NK-92 (cell line): ENCODE results near the gene RARS2.
"Not testable (repeated sequence)": the region's sequence is repeated elsewhere in the genome, so short reads cannot be mapped to it uniquely, and the experiment has no call there.

ENCODE experiments used
- DNase-seq: peaks from one replicate; lab custom pipeline; 2025; ENCODE audit not compliant: unreplicated experiment; lab: John Stamatoyannopoulos, UW

RARS2 gene

DNA sequence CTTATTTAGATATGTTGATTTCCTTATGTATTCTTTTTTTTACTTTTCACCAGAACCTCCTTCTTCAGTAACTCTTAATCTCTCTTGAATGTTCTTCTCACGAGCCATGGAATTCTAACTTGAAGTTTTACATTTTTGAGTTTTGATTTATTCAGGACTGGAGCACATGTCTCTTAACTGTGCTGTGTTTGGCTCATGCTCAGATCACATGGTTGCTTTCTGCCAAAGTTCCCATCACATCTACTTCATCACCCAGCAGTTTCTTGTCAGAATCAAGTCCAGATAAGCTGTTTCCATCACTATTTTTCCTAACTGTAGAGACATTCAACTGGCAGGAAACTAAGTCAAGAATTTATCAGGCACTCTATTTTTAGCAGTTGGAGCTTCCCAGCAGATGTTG, 85.3 kb downstream of the RARS2 start:
- DNase-seq: no peak

DNA sequence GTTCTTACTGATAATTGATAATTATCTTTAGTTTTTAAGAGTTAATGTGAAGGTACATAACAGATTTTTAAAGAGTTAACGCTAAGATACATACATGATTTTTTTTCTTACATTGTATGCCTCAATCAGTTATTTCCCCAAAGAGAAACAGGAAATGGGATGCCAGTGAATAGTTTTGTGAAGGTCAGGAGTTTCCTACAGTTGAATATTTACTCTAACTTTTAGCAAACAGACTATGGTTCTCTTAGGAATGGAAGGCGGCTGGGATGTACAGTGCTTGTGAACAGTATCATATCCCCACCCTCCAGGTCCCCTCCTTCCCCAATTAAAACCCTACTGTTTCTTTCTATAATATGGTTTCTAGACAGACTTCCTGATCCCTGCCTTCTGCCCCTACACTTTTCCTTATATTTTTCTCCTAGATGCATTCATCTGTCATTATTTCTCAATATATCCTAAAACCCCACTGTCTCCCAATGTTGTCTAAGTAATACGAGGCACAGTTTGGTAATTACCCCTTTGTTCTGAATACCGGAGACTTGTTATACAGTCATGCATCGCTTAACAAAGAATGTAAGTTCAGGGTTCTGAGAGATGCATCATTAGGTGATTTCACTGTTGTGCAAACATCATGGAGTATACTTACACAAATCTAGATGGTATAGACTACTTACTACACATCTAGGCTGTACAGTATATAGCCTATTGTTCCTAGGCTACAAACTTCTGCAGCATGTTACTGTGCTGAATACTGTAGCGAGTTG, 87.8 kb downstream of the RARS2 start:
- no peak for DNase-seq

DNA sequence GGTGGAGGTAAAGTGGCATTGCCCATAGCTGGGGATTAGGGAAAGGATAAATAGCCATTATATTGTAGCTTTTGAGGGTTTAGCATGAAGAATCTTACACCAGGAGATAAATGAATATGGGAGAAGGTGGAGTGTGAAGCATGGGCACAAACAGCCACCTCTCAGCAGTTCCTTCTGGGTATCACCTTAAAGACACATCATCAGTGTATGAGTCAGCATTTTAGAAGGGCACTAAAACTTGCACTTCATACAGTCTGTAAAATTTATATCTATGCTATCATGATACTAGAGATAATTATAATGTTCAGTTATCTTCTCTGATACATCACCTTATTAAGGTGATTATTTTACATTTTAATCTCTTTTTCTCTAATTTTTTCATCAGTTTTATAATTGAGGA, 91.7 kb downstream of the RARS2 start:
- DNase-seq: no peak

DNA sequence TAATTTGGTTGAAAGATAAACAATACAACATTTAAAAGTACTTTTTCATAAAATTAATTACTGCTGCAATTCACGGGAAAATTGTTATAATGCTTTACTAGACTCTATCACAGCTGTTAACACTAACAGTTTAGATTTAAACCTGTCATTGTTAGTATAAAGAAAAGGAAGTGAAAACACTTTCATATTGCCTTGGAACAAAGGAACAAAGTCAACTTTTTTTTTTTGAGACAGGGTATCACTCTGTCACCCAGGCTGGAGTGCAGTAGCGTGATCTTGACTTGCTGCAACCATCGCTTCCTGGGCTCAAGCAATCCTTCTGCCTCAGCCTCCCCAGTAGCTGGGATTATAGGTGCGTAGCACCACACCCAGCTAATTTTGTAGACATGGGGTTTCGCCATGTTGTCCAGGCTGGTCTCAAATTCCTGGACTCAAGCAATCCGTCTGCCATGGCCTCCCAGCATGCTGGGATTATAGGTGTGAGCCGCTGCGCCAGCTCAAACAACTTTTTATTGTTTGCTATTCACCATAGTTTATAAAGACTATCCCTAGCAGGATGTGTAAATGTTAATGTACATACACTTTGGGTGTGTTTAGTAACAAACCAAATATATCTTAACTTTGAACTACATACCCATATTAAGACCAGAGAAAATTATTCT, 94.9 kb downstream of the RARS2 start:
- DNase-seq: no peak

DNA sequence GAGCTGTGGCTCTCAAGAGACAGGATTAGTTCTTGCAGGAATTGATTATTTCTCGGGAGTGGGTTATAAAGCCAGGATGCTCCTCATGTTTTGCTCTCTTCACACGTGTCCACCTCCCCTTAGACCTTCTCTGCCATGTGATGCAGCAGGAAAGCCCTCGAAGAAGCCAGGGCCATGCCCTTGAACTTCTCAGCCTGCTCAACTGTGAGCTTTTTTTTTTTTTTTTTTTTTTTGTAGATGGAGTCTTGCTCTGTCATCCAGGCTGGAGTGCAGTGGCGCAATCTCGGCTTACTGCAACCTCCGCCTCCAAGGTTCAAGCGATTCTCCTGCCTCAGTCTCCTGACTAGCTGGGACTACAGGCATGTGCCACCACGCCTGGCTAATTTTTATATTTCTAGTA, 100.5 kb downstream of the RARS2 start:
- not testable (repeated sequence) for DNase-seq

DNA sequence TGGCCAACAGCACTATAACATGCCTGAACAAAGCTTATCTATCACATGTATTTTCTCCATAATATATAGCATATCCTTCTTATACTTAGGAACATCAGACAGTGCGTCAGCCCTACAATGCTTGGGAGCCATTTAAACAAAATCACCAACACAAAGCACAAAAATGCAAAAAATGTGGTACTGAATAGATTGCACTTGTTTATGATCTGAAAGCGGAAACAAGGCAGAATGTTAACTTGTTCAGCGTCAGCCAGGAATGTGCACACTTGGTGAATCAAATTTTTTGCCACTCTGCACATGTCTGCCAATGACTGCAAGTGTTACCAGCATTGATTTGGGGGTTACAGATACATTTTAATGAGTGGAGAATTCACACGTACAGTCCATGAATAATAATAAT, 102.2 kb downstream of the RARS2 start:
- no peak for DNase-seq

DNA sequence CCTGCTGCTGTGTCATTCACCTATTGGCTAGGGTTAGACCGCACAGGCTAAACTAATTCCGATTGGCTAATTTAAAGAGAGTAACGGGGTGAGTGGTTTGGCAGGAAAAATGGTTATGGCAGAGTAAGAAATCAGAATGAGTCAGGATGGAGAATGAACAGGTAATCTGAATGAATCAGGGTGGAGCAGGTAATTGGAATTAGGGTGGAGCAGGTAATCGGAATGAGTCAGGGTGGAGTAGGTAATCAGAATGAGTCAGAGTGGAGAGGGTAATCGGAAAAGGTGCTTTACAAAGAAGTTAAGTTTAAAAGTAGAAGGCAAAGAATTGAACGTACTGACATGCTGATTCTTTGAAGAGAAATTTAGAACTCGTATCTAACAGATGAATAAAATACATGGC, 105.3 kb downstream of the RARS2 start:
- no peak for DNase-seq

DNA sequence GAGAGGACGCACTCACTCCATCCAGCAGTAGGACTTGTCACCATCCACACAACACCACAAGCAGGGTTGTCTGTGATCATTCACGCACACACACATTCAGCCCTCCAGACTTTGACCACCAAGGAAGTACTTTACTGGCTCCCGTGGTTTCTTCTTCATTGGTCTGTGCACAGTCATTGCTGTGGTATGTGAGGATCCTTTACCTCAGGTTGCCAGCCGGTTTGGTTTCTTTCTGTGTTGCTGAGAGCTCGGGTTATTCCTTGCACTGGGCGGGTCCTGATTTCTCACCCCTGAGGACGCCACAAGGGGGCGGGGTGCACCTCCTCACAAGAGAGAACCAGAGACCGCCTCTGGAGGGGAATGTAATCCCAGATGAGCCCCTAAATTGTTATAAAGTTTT, 105.9 kb downstream of the RARS2 start:
- no peak for DNase-seq

DNA sequence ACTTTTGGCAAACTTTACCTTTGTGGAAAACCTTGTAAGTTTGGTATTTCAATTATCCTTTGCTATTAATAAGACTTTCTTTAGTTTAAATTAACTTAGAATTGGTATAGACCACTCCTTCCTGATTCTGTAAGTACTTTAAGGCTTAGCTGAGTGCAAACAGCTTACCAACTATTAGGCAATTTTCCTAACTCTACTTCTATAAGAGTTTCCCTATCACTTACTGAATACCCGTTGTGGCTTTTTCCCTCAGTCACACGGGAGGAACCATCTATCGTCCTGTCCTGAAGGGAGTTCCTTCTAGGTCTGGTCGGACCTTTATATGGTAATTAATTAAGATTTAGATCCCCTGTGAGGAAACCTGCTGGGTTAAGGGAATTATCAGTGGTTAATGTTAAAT, 107.4 kb downstream of the RARS2 start:
- no peak for DNase-seq

DNA sequence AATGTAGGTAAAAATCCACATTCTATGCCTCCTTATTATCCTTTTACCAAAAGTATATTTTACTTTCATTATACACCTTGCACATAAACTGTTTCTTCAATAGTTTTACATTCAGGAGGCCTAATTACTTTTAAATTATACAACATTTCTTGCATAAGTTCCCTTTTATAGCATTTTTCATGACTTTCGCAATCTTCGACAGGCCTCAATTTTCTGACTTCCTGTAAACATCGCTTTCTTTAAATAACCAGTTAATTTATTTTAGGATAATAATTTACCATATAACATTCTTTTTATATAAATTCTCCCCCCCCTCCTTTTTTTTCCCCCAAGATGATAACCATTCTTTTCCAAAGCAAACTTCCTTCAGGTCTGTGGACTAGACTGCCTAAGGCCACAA, 107.9 kb downstream of the RARS2 start:
- DNase-seq: no peak

DNA sequence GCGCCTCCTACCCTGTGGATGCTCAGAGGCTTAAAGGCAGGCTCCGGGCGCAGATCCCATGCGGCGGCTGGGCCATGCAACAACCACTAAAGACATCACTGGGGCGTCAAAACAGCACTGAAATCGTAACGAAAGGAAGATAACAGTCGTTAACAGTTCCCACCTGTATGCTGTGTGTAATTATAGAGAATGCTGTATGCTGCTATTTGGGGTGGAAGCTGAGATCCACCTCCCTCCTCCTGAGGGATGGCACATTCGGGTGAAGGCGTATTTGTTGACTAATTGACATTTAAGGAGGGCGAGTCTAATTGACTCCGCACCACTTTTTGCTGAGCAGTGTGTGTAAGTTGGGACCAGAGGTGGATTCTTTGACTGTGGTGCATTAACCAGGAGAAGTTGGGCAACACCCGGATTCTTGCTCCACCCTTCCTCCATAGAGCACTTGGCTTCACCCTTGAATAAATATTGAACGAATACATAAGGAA, 116.3 kb downstream of the RARS2 start:
- DNase-seq: no peak

DNA sequence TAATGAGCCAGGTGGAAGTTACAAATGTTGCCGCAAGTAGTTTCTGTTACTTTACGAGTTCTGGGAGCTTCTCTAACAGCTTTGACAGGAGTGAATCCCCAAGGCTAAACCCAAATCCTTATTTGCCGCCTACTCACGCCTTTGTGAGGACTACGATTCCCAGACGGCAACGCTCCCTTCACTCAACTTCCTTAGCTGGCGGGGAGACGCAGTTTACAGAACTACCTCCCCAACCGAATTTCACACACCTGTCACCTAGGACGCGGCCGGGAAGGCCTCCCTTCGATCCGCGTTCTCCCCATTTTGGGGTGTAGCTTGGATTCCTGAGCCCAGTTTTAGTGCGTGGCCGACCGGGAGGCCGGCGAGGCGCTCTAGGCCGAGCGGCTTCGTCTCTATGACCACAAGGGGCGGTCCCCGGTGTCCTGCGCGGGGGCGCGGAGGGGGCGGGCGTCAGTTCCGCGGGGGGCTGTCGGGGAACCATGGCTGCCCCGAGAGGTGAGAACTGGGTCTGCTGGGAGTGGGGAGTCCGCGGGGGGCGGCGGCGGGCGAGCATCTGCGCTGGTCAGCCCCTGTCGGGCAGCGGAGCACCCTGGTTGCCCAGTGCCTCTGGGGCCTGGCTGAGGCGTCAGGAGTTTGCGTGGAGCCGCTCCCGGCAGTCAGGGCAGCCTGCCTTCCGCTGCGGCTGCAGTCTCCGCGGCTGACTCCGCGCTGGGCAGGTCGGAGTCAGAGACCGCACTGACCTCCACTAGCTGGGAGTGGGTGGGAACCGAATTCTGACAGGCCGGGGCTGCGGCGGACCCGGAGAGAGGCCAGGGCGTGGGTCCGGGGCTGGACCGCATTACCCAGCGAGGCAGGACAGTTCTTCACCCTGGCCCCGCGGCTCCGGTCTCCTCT, 117.0 kb downstream of the RARS2 start, which contains the start of gene SLC35A1:
SLC35A1 (plus strand) TSS at position 450 of the 894 bp plus-strand sequence; CDS start at position 480, 30 bp downstream.
- peak; percentile 5 for DNase-seq

DNA sequence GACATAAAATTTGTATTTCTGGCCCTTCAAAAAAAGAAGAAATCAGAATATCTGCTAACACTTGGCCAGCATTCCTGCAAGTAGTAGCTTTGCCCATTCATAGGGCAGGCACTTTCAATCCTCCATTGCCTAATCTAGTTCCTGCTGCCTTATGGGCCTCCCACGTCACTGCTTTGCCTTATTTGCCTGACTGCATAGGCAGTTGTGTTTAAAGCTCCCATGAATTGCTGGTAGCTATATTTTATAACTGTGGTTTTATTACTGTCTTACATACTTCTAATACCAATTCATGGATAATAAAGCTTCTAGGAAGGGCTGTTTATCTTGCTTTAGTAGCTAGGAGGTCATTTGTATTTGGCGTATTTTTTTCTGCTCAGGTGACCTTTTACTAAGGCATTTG, 124.7 kb downstream of the RARS2 start:
- DNase-seq: no peak
